ENCODE measurements around the gene C19orf85.

Gene C19orf85

GRCh38 chr19:55485439-55486011, 21.0 kb upstream of the C19orf85 start:
- peak overlapping the region; percentile 79 for H3K4me3 ChIP-seq (ENCODE audit: low read length)
- no peak for TF ChIP-seq ZNF274 (IDR thresholded peaks at IDR 0.05; ENCODE audit: low read depth, low read length)

GRCh38 chr19:55484593-55485438, 20.3 kb upstream of the C19orf85 start, which contains the start of gene NAT14:
NAT14 (plus strand) TSS chr19:55485188; CDS start chr19:55485709, 521 bp downstream.
- no peak for TF ChIP-seq ZNF274 (IDR thresholded peaks at IDR 0.05; ENCODE audit: low read depth, low read length)
- peak within 1 kb of the TSS; percentile 79 for H3K4me3 ChIP-seq (ENCODE audit: low read length)

GRCh38 chr19:55483706-55484592, 19.4 kb upstream of the C19orf85 start:
- no peak for TF ChIP-seq ZNF274 (IDR thresholded peaks at IDR 0.05; ENCODE audit: low read depth, low read length)
- H3K4me3 ChIP-seq (ENCODE audit: low read length), result peak overlapping the region; percentile 79; the same call in 1 of the 2 replicates

GRCh38 chr19:55482967-55483705, 18.6 kb upstream of the C19orf85 start:
- TF ChIP-seq ZNF274 (IDR thresholded peaks at IDR 0.05; ENCODE audit: low read depth, low read length), result no peak
- no peak overlapping the region for H3K4me3 ChIP-seq (ENCODE audit: low read length)

GRCh38 chr19:55482156-55482961, 17.8 kb upstream of the C19orf85 start:
- TF ChIP-seq ZNF274 (IDR thresholded peaks at IDR 0.05; ENCODE audit: low read depth, low read length), result no peak

GRCh38 chr19:55481794-55482155, 17.2 kb upstream of the C19orf85 start:
- TF ChIP-seq ZNF274 (IDR thresholded peaks at IDR 0.05; ENCODE audit: low read depth, low read length), result no peak
- H3K4me3 ChIP-seq (ENCODE audit: low read length), result no peak overlapping the region

More at GRCh38 chr19:55482156-55482961, 17.8 kb upstream of the C19orf85 start:
- no peak overlapping the region for H3K4me3 ChIP-seq (ENCODE audit: low read length)

GRCh38 chr19:55481148-55481793, 16.7 kb upstream of the C19orf85 start:
- no peak for TF ChIP-seq ZNF274 (IDR thresholded peaks at IDR 0.05; ENCODE audit: low read depth, low read length)

GRCh38 chr19:55479451-55480230, 15.1 kb upstream of the C19orf85 start:
- no peak for TF ChIP-seq ZNF274 (IDR thresholded peaks at IDR 0.05; ENCODE audit: low read depth, low read length)
- no peak overlapping the region for H3K4me3 ChIP-seq (ENCODE audit: low read length)

More at GRCh38 chr19:55481148-55481793, 16.7 kb upstream of the C19orf85 start:
- no peak overlapping the region for H3K4me3 ChIP-seq (ENCODE audit: low read length)

GRCh38 chr19:55479045-55479444, 14.5 kb upstream of the C19orf85 start:
- no peak overlapping the region for H3K4me3 ChIP-seq (ENCODE audit: low read length)
- no peak for TF ChIP-seq ZNF274 (IDR thresholded peaks at IDR 0.05; ENCODE audit: low read depth, low read length)

GRCh38 chr19:55478364-55478763, 13.8 kb upstream of the C19orf85 start:
- TF ChIP-seq ZNF274 (IDR thresholded peaks at IDR 0.05; ENCODE audit: low read depth, low read length), result no peak
- no peak overlapping the region for H3K4me3 ChIP-seq (ENCODE audit: low read length)

GRCh38 chr19:55477905-55478304, 13.4 kb upstream of the C19orf85 start:
- peak overlapping the region; percentile 81; the same call in 1 of the 2 replicates for H3K4me3 ChIP-seq (ENCODE audit: low read length)
- no peak for TF ChIP-seq ZNF274 (IDR thresholded peaks at IDR 0.05; ENCODE audit: low read depth, low read length)

Measured in GM08714 (cell line).